Measurements from ENCODE around the gene LONP1.
A peak's percentile ranks its signal among the peaks of the same experiment; 100 is the strongest.

Gene LONP1, protein sequence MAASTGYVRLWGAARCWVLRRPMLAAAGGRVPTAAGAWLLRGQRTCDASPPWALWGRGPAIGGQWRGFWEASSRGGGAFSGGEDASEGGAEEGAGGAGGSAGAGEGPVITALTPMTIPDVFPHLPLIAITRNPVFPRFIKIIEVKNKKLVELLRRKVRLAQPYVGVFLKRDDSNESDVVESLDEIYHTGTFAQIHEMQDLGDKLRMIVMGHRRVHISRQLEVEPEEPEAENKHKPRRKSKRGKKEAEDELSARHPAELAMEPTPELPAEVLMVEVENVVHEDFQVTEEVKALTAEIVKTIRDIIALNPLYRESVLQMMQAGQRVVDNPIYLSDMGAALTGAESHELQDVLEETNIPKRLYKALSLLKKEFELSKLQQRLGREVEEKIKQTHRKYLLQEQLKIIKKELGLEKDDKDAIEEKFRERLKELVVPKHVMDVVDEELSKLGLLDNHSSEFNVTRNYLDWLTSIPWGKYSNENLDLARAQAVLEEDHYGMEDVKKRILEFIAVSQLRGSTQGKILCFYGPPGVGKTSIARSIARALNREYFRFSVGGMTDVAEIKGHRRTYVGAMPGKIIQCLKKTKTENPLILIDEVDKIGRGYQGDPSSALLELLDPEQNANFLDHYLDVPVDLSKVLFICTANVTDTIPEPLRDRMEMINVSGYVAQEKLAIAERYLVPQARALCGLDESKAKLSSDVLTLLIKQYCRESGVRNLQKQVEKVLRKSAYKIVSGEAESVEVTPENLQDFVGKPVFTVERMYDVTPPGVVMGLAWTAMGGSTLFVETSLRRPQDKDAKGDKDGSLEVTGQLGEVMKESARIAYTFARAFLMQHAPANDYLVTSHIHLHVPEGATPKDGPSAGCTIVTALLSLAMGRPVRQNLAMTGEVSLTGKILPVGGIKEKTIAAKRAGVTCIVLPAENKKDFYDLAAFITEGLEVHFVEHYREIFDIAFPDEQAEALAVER

DNA sequence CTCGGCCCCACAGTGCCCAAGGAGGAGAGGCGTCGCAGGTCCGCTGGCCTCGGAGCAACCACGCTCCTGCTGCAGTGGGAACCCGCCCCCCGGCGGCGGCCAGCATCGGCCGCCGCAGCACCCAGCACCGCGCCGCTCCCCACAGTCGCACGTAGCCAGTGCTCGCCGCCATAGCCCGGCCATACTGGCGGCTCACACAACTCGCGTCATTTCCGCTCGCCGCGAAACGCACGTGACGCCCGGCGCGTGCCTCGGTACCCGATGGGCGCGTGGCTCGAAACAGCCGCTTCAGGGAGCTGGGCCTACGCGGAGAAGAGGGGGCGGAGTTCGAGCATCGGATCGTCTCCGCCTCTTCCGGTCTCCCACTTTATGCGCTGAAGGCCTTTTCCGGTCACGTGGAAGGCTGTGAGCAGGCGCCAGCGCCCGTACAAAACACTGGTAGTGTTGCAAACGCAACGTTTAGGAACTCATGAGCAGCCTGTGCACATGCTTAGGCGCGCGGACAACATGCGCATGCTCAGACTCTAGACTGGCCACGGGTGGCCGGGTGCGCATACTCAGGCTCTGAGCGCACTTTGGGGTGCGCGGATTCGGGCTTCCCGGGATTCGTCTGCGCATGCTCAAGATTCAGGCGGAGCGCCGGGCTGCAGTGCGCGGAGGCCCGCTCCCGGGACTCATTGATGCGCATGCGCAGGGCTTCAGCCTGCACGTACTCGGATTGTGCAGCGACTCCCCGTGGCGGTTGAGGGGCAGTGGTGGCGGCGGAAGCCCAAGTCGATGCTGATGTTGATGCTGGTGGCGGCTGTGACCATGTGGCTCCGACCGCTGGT lies at the start of gene LONP1, which contains the start of gene CATSPERD:
LONP1 (minus strand) TSS at position 186 of the 830 bp plus-strand sequence; CDS start at position 172, 14 bp downstream.
CATSPERD (plus strand) TSS at position 677 of the 830 bp plus-strand sequence; CDS start at position 778, 101 bp downstream.
- TF ChIP-seq, protein P1, sequence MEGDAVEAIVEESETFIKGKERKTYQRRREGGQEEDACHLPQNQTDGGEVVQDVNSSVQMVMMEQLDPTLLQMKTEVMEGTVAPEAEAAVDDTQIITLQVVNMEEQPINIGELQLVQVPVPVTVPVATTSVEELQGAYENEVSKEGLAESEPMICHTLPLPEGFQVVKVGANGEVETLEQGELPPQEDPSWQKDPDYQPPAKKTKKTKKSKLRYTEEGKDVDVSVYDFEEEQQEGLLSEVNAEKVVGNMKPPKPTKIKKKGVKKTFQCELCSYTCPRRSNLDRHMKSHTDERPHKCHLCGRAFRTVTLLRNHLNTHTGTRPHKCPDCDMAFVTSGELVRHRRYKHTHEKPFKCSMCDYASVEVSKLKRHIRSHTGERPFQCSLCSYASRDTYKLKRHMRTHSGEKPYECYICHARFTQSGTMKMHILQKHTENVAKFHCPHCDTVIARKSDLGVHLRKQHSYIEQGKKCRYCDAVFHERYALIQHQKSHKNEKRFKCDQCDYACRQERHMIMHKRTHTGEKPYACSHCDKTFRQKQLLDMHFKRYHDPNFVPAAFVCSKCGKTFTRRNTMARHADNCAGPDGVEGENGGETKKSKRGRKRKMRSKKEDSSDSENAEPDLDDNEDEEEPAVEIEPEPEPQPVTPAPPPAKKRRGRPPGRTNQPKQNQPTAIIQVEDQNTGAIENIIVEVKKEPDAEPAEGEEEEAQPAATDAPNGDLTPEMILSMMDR (conservative IDR thresholded peaks at IDR 0.05; ENCODE audit: low read depth, low read length): peak; percentile 90
- peak within 1 kb of the TSS; percentile 96 for H3K4me3 ChIP-seq (ENCODE audit: low read length)
- peak; percentile 92 for DNase-seq (ENCODE audit: low read depth)

DNA sequence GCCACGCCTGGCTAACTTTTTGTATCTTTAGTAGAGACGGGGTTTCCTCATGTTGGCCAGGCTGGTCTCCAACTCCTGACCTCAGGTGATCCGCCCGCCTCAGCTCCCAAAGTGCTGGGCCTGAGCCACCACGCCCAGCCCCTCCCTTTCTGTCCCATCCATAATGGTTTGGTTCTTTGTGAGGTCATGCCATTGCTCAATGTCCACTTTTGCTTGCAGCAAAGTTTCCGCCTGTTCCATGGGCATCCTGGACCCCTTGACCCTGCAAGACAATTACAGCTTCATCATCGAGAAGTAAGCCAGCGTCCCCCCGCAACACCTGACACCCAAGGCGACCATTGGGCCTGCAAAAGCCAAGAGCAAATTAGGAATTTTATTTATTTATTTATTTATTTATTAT lies 48.0 kb upstream of the LONP1 start:
- no peak overlapping the region for H3K4me3 ChIP-seq (ENCODE audit: low read length)
- DNase-seq (ENCODE audit: low read depth): no peak
- TF ChIP-seq, protein P1 (conservative IDR thresholded peaks at IDR 0.05; ENCODE audit: low read depth, low read length): no peak

GRCh38 chr19:5765220-5765619 lies 45.3 kb upstream of the LONP1 start:
- no peak overlapping the region for H3K4me3 ChIP-seq (ENCODE audit: low read length)
- TF ChIP-seq, protein P1 (conservative IDR thresholded peaks at IDR 0.05; ENCODE audit: low read depth, low read length): no peak
- no peak for DNase-seq (ENCODE audit: low read depth)

DNA sequence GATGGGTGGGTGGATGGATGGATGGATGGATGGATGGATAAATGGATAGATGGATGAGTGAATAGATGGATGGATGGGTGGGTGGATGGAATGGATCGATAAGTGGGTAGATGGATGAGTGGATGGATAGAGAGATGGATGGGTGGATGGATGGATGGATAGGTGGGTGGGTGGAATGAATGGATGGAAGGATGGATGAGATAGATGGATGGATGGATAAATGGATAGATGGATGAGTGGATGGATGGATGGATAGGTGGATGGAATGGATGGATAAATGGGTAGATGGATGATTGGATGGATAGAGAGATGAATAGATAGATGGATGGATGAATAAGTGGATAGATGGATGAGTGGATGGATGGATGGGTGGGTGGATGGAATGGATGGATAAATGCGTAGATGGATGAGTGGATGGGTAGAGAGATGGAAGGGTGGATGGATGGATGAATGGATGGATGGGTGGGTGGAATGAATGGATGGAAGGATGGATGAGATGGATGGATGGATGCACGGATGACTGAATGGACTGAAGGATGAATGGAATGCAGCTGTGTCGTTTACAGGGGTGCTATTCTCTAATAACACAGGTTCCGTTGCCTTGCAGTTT lies 42.8 kb upstream of the LONP1 start:
- TF ChIP-seq, protein P1 (conservative IDR thresholded peaks at IDR 0.05; ENCODE audit: low read depth, low read length): no peak
- DNase-seq (ENCODE audit: low read depth): no peak
- H3K4me3 ChIP-seq (ENCODE audit: low read length): no peak overlapping the region

DNA sequence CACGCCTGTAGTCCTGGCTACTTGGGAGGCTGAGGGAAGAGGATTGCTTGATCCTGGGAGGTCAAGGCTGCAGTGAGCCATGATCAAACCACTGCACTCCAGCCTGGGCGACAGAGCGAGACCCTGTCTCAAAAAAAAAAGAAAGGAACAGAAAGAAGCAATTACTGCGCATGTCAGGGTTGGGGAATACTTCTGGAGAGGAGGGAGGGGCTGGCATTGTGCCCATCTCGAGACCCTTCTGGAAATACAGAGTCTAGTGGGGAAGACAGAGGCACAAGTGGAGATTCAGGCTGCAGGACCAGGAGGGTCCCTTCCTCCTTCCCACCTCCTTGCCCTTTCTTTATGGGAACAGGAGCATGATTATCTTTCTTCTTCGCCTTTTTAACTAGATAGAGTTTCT lies 33.8 kb upstream of the LONP1 start:
- no peak overlapping the region for H3K4me3 ChIP-seq (ENCODE audit: low read length)
- TF ChIP-seq, protein P1 (conservative IDR thresholded peaks at IDR 0.05; ENCODE audit: low read depth, low read length): no peak

DNA sequence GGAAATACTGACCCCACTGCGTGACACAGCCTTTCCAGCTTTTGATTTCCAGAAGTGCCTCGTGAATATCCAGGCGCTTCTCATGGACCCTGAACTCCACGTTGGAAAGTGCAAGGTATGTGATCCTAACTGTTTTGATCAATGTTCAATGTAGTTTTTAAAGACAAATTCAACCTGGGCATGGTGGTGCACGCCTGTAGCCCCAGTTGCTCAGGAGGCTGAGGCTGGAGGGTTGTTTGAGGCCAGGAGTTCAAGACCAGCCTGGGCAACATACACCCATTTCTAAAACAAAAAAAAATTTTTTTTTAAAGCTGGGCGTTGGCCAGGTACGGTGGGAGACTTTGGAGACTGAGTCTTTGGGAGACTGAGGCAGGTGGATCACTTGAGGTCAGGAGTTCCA lies 31.8 kb upstream of the LONP1 start:
- H3K4me3 ChIP-seq (ENCODE audit: low read length): no peak overlapping the region
- DNase-seq (ENCODE audit: low read depth): no peak
- TF ChIP-seq, protein P1 (conservative IDR thresholded peaks at IDR 0.05; ENCODE audit: low read depth, low read length): no peak

More for the DNA sequence above, 33.8 kb upstream of the LONP1 start:
- DNase-seq (ENCODE audit: low read depth): no peak
